Muscle of leg (tissue), 11 donors: ENCODE data around the gene SLC27A1. TPM values are rescaled to one million over a fixed set of nuclear protein-coding genes. Genes with fewer than 3 reads are reported as not detected.
"Not testable (repeated sequence)": the region's sequence is repeated elsewhere in the genome, so short reads cannot be mapped to it uniquely, and the experiment has no call there.

Experiments used
- DNase-seq: peaks from one replicate; pipeline ENCODE4 v3.0.0; 2013
- H3K27ac ChIP-seq: one replicate; pipeline ENCODE4 v1.5.1; 2013; ENCODE audit warnings: mild to moderate bottlenecking, low read length, control low read depth
- H3K27me3 ChIP-seq: one replicate; pipeline ENCODE4 v1.6.1; 2013; ENCODE audit warnings: low read length; ENCODE audit not compliant: control insufficient read depth, insufficient read depth
- H3K36me3 ChIP-seq: one replicate; pipeline ENCODE4 v1.6.1; 2013; ENCODE audit warnings: low read length; ENCODE audit not compliant: control insufficient read depth, insufficient read depth
- H3K4me1 ChIP-seq: one replicate; pipeline ENCODE4 v1.6.1; 2013; ENCODE audit warnings: low read length; ENCODE audit not compliant: control insufficient read depth, insufficient read depth
- H3K4me3 ChIP-seq: one replicate; pipeline ENCODE4 v1.5.1; 2013; ENCODE audit warnings: low read length, control low read depth
- H3K9me3 ChIP-seq: replicated peaks from 2 replicates; pipeline ENCODE4 v1.6.1; 2013; ENCODE audit warnings: low read depth, low read length; ENCODE audit not compliant: control insufficient read depth
- WGBS: methylation state at CpG from one replicate; pipeline ENCODE4 v1.1.5; 2013; ENCODE audit warnings: missing lambda C conversion rate; ENCODE audit not compliant: insufficient coverage; 5-methylcytosine and 5-hydroxymethylcytosine counted together
- polyA plus RNA-seq, 8 donors: library from polyadenylated mRNA; unstranded; fragments of 120-200 nt; gene quantifications; one replicate each; pipeline versions ENCODE4 v1.2.1 to v1.2.3, GENCODE V29; 2013; ENCODE audit warnings: inconsistent platforms in 1 of 8, low replicate concordance in 1 of 8; ENCODE audit not compliant: insufficient read length in 8 of 8, insufficient read depth in 1 of 8
- total RNA-seq: library from RNA; stranded (reverse); fragments of 120-200 nt; gene quantifications from one replicate; pipeline ENCODE4 v1.2.4, GENCODE V29; 2013

Gene SLC27A1
- total and polyA plus RNA-seq, 9 donors, result 11.6 to 20.7 (median 15.8) TPM

DNA sequence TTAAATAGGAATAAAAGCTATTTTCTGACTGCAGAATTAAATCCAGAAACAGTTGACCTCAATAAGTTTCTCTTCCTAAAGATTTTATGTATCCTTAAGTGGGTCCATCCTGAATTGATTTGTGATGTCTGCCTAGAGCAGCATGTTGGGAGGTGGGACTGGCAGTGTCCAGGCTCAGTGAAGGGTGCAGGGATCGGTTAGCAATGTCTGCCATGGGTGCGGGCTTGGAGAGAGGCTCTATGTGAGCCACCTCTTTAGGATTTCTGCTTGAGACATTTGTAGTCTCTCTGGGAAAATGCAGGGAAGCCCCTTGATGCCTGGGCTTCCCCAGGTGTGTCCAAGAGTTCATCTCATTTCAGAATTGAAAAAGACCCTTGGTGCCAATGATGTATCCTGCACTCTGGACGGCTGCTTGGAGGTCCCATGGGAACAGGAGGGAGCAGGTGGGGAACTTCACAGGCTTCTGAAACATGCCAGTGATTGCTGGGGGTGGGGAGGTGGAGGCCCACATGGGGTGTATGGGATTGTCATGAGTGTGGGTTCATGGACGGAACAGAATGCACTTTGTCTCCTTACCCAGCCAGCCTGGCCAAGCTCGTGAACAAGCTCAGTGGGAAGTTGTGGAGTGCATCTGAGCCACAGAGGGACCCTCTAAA lies 78.9 kb downstream of the SLC27A1 start:
- Histone ChIP-seq H3K4me1 (peaks cover 14% of the 10 kb centered on the region), H3K27me3 (no peaks in the 10 kb centered on the region), H3K27ac (no peak overlapping the region), H3K4me3 (no peak overlapping the region), H3K9me3 (no peaks in the 10 kb centered on the region), H3K36me3 (no peaks in the 10 kb centered on the region)
- WGBS, result 78% methylated on average over 4 of the region's 5 CpGs
- no peak for DNase-seq

- no peak for DNase-seq
- WGBS, result no CpG with 5 or more reads among the region's 4 CpGs
- H3K27ac ChIP-seq, result no peak overlapping the region
- H3K4me3 ChIP-seq, result no peak overlapping the region
- H3K36me3 ChIP-seq, result no peaks in the 10 kb centered on the region
- H3K9me3 ChIP-seq, result no peaks in the 10 kb centered on the region
- peaks cover 20% of the 10 kb centered on the region for H3K4me1 ChIP-seq
- H3K27me3 ChIP-seq, result no peaks in the 10 kb centered on the region
Observed at GRCh38 chr19:17550076-17550667, 79.8 kb downstream of the SLC27A1 start.

DNA sequence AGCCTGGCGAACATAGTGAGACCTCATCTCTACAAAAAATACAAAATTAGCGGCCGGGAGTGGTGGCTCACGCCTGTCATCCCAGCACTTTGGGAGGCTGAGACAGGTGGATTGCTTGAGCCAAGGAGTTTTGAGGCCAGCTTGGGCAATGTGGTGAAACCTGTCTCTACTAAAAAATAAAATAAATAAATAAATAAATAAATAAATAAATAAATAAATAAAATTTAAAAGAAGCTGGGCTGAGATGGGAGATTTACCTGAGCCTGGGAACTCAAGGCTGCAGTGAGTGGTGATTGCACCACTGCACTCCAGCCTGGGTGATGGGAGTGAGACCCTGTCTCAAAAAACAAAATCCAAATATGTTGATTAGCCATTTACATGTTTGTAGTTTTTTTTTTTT lies 82.4 kb downstream of the SLC27A1 start:
- H3K9me3 ChIP-seq, H3K27me3 ChIP-seq, DNase-seq, H3K4me3 ChIP-seq, H3K36me3 ChIP-seq: not testable (repeated sequence)
- WGBS, result no CpG with 5 or more reads among the region's 4 CpGs
- H3K27ac ChIP-seq, result peak overlapping the region; percentile 84
- H3K4me1 ChIP-seq, result peaks cover 28% of the 10 kb centered on the region

GRCh38 chr19:17553256-17553655 lies 82.9 kb downstream of the SLC27A1 start:
- peak; percentile 98 for DNase-seq
- Histone ChIP-seq H3K4me1 (peaks cover 28% of the 10 kb centered on the region), H3K4me3 (no peak overlapping the region), H3K27me3 (no peaks in the 10 kb centered on the region), H3K9me3 (no peaks in the 10 kb centered on the region), H3K36me3 (peaks cover 6% of the 10 kb centered on the region), H3K27ac (peak overlapping the region; percentile 84)
- WGBS, result 6% methylated on average over 5 of the region's 7 CpGs

DNA sequence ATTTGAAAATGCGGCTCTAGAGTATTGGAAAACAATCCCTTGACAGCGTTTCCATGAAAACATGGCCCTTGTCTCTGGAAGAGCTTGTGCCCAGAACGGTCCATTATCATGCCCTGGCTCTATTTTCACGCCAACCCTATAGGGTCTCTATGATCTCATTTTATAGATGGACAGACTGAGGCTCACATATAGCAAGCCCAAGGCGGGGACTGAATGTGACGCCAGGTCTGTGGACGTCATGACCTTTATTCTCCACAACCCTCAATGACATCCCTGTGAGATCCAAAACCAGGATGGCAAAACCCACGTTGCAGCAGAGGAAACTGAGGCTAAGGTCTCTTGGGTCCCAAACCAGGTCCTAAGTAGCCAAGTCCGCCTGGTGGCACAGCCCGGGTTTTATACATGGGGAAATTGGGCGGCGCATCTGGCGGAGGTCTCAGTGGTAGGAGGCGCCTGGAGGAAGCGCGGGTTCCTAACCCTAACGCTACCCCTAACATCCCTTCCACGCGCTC lies 84.7 kb downstream of the SLC27A1 start:
- peaks cover 29% of the 10 kb centered on the region for H3K4me1 ChIP-seq
- H3K36me3 ChIP-seq, result peaks cover 21% of the 10 kb centered on the region
- 14% methylated on average over 13 of the region's 19 CpGs for WGBS
- no peaks in the 10 kb centered on the region for H3K27me3 ChIP-seq
- peak overlapping the region; percentile 81 for H3K27ac ChIP-seq
- no peak for DNase-seq
- no peaks in the 10 kb centered on the region for H3K9me3 ChIP-seq
- peak overlapping the region; percentile 94 for H3K4me3 ChIP-seq

GRCh38 chr19:17555480-17555928 lies 85.2 kb downstream of the SLC27A1 start, which contains the start of gene COLGALT1:
Gene COLGALT1 (plus strand): TSS chr19:17555649. CDS start chr19:17555714, 65 bp downstream.
- H3K36me3 ChIP-seq, result peaks cover 26% of the 10 kb centered on the region
- WGBS, result under 1% methylated on average over 64 of the region's 64 CpGs
- H3K4me3 ChIP-seq, result peak within 1 kb of the TSS; percentile 94
- no peaks in the 10 kb centered on the region for H3K27me3 ChIP-seq
- peak; percentile 99 for DNase-seq
- peak within 1 kb of the TSS; percentile 85 for H3K27ac ChIP-seq
- no peaks in the 10 kb centered on the region for H3K9me3 ChIP-seq
- peaks cover 33% of the 10 kb centered on the region for H3K4me1 ChIP-seq

Other genes starting within 250 kb of the SLC27A1 start
- 3.1 TPM for gene OCEL1, start 244.3 kb upstream of the SLC27A1 start, total RNA-seq
- 10 to 100 TPM in 1 of 8 donors, 1 to 10 TPM in 7; 6.7 to 14.2 (median 9.4) TPM for gene OCEL1, start 244.3 kb upstream of the SLC27A1 start, polyA plus RNA-seq
- 32.4 TPM for gene NR2F6, start 224.6 kb upstream of the SLC27A1 start, total RNA-seq
- 10 to 100 TPM; 26.5 to 37.9 (median 30.8) TPM for gene NR2F6, start 224.6 kb upstream of the SLC27A1 start, polyA plus RNA-seq
- 5.2 TPM for gene USHBP1, start 205.8 kb upstream of the SLC27A1 start, total RNA-seq
- gene USHBP1, start 205.8 kb upstream of the SLC27A1 start, polyA plus RNA-seq, result 1 to 10 TPM; 5.4 to 8.8 (median 6.5) TPM
- gene BABAM1, start 203.1 kb upstream of the SLC27A1 start, total RNA-seq, result 85.8 TPM
- 10 to 100 TPM; 81.3 to 97.9 (median 92.8) TPM for gene BABAM1, start 203.1 kb upstream of the SLC27A1 start, polyA plus RNA-seq
- gene ANKLE1, start 188.6 kb upstream of the SLC27A1 start, total RNA-seq, result 0.44 TPM
- gene ANKLE1, start 188.6 kb upstream of the SLC27A1 start, polyA plus RNA-seq, result 1 to 10 TPM in 5 of 8 donors, under 1 TPM in 3; 0.70 to 1.5 (median 1.2) TPM
- gene ABHD8, start 167.1 kb upstream of the SLC27A1 start, total RNA-seq, result 6.1 TPM
- 10 to 100 TPM in 1 of 8 donors, 1 to 10 TPM in 7; 7.5 to 10.1 (median 8.4) TPM for gene ABHD8, start 167.1 kb upstream of the SLC27A1 start, polyA plus RNA-seq
- 28.3 TPM for gene MRPL34, start 164.7 kb upstream of the SLC27A1 start, total RNA-seq
- 10 to 100 TPM; 25.0 to 43.0 (median 36.4) TPM for gene MRPL34, start 164.7 kb upstream of the SLC27A1 start, polyA plus RNA-seq
- gene DDA1, start 161.0 kb upstream of the SLC27A1 start, total RNA-seq, result 18.6 TPM
- gene DDA1, start 161.0 kb upstream of the SLC27A1 start, polyA plus RNA-seq, result 10 to 100 TPM; 32.5 to 42.2 (median 36.8) TPM
- gene ANO8, start 135.7 kb upstream of the SLC27A1 start, total RNA-seq, result 3.9 TPM
- gene ANO8, start 135.7 kb upstream of the SLC27A1 start, polyA plus RNA-seq, result 1 to 10 TPM; 4.3 to 8.3 (median 6.9) TPM
- gene GTPBP3, start 133.0 kb upstream of the SLC27A1 start, total RNA-seq, result 7.6 TPM
- 10 to 100 TPM in 5 of 8 donors, 1 to 10 TPM in 3; 9.2 to 16.3 (median 13.2) TPM for gene GTPBP3, start 133.0 kb upstream of the SLC27A1 start, polyA plus RNA-seq
- 23.1 TPM for gene PLVAP, start 93.2 kb upstream of the SLC27A1 start, total RNA-seq
- gene PLVAP, start 93.2 kb upstream of the SLC27A1 start, polyA plus RNA-seq, result 10 to 100 TPM; 43.2 to 70.0 (median 62.8) TPM
- gene CCDC194, start 76.3 kb upstream of the SLC27A1 start, total RNA-seq, result not detected
- not detected for gene CCDC194, start 76.3 kb upstream of the SLC27A1 start, polyA plus RNA-seq
- 4.7 TPM for gene BST2, start 64.9 kb upstream of the SLC27A1 start, total RNA-seq
- 1 to 10 TPM; 5.9 to 9.3 (median 6.3) TPM for gene BST2, start 64.9 kb upstream of the SLC27A1 start, polyA plus RNA-seq
- gene MVB12A, start 50.5 kb upstream of the SLC27A1 start, total RNA-seq, result 32.9 TPM
- gene MVB12A, start 50.5 kb upstream of the SLC27A1 start, polyA plus RNA-seq, result 10 to 100 TPM; 29.5 to 44.3 (median 33.2) TPM
- gene TMEM221, start 21.9 kb upstream of the SLC27A1 start, total RNA-seq, result 1.0 TPM
- gene TMEM221, start 21.9 kb upstream of the SLC27A1 start, polyA plus RNA-seq, result 1 to 10 TPM; 1.0 to 1.8 (median 1.2) TPM
- gene NXNL1, start 9.6 kb upstream of the SLC27A1 start, total RNA-seq, result not detected
- not detected for gene NXNL1, start 9.6 kb upstream of the SLC27A1 start, polyA plus RNA-seq
- gene PGLS, start 41.1 kb downstream of the SLC27A1 start, total RNA-seq, result 46.5 TPM
- gene PGLS, start 41.1 kb downstream of the SLC27A1 start, polyA plus RNA-seq, result 10 to 100 TPM; 46.9 to 70.5 (median 54.0) TPM
- gene COLGALT1, start 85.1 kb downstream of the SLC27A1 start, total RNA-seq, result 42.1 TPM
- gene COLGALT1, start 85.1 kb downstream of the SLC27A1 start, polyA plus RNA-seq, result 10 to 100 TPM; 68.3 to 97.0 (median 77.4) TPM
- gene UNC13A, start 217.8 kb downstream of the SLC27A1 start, total RNA-seq, result 0.09 TPM
- under 1 TPM; 0.05 to 0.27 (median 0.10) TPM for gene UNC13A, start 217.8 kb downstream of the SLC27A1 start, polyA plus RNA-seq
- 14.1 TPM for gene MAP1S, start 249.0 kb downstream of the SLC27A1 start, total RNA-seq
- gene MAP1S, start 249.0 kb downstream of the SLC27A1 start, polyA plus RNA-seq, result 10 to 100 TPM; 22.1 to 51.6 (median 34.1) TPM